Tibial nerve (tissue), 3 donors: ENCODE measurements around the gene SULT2A1.

ENCODE experiments used
- POLR2A ChIP-seq, 2 donors: fragments of 450-650 bp; IDR thresholded peaks; one replicate each; pipeline ENCODE4 v1.6.1; 2017; ENCODE audit warnings: antibody characterized with exemption in 2 of 2, mild to moderate bottlenecking in 2 of 2, moderate library complexity in 2 of 2
- TF ChIP-seq, protein P1 (sequence below), 5 experiments: fragments of 200-600 bp in 3 of 5; fragments of 450-650 bp in 2 of 5; sonication (generic) in 3 of 5; IDR thresholded peaks; one replicate each; pipeline ENCODE4 v1.5.1; 2016 to 2019; ENCODE audit warnings: antibody characterized with exemption in 5 of 5, mild to moderate bottlenecking in 3 of 5, moderate library complexity in 2 of 5

- TF ChIP-seq, protein P1, sequence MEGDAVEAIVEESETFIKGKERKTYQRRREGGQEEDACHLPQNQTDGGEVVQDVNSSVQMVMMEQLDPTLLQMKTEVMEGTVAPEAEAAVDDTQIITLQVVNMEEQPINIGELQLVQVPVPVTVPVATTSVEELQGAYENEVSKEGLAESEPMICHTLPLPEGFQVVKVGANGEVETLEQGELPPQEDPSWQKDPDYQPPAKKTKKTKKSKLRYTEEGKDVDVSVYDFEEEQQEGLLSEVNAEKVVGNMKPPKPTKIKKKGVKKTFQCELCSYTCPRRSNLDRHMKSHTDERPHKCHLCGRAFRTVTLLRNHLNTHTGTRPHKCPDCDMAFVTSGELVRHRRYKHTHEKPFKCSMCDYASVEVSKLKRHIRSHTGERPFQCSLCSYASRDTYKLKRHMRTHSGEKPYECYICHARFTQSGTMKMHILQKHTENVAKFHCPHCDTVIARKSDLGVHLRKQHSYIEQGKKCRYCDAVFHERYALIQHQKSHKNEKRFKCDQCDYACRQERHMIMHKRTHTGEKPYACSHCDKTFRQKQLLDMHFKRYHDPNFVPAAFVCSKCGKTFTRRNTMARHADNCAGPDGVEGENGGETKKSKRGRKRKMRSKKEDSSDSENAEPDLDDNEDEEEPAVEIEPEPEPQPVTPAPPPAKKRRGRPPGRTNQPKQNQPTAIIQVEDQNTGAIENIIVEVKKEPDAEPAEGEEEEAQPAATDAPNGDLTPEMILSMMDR (IDR thresholded peaks at IDR 0.05), result no peak
- no peak for TF ChIP-seq POLR2A (IDR thresholded peaks at IDR 0.05)
Observed at GRCh38 chr19:47896019-47896418, 9.9 kb upstream of the SULT2A1 start.
